ENCODE data around the gene CORIN.

CORIN gene

DNA sequence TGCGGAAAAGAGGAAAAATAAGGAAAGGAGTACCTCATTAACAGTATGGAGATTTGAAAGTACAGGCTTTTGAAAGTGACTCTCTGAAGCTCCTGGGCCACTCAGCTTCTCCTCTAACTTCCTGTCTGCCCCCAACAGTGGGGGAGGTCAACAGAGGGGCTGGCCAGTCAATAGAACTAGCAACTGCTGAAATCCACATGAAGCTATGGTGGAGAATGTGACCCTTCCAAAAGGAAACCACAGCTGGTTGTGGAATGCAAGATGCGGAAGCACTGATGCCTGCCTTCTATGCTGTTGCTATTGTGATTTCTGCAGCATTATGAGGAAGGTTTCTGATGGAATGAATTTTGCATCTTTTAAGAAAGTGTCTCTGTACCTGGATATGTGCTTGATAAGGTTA lies 2.4 kb downstream of the CORIN start:
- no peaks in the 10 kb centered on the region for H3K36me3 ChIP-seq
- no peak for DNase-seq
- H3K4me1 ChIP-seq: peaks cover 0 to 42% (median 20%) of the 10 kb centered on the region in 4 donors
- H3K9me3 ChIP-seq: no peaks in the 10 kb centered on the region
- TF ChIP-seq, protein P1, sequence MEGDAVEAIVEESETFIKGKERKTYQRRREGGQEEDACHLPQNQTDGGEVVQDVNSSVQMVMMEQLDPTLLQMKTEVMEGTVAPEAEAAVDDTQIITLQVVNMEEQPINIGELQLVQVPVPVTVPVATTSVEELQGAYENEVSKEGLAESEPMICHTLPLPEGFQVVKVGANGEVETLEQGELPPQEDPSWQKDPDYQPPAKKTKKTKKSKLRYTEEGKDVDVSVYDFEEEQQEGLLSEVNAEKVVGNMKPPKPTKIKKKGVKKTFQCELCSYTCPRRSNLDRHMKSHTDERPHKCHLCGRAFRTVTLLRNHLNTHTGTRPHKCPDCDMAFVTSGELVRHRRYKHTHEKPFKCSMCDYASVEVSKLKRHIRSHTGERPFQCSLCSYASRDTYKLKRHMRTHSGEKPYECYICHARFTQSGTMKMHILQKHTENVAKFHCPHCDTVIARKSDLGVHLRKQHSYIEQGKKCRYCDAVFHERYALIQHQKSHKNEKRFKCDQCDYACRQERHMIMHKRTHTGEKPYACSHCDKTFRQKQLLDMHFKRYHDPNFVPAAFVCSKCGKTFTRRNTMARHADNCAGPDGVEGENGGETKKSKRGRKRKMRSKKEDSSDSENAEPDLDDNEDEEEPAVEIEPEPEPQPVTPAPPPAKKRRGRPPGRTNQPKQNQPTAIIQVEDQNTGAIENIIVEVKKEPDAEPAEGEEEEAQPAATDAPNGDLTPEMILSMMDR (IDR thresholded peaks at IDR 0.05): no peak
- no peak overlapping the region for H3K4me3 ChIP-seq
- no peak overlapping the region for H3K27ac ChIP-seq
- no peaks in the 10 kb centered on the region for H3K27me3 ChIP-seq
- intact Hi-C loops (cut with DNase I; ENCODE audit: low total_unique reads): loop anchor here (10.0 kb wide), 1 partner anchor 131 kb away; no protein-coding TSS in a partner anchor

DNA sequence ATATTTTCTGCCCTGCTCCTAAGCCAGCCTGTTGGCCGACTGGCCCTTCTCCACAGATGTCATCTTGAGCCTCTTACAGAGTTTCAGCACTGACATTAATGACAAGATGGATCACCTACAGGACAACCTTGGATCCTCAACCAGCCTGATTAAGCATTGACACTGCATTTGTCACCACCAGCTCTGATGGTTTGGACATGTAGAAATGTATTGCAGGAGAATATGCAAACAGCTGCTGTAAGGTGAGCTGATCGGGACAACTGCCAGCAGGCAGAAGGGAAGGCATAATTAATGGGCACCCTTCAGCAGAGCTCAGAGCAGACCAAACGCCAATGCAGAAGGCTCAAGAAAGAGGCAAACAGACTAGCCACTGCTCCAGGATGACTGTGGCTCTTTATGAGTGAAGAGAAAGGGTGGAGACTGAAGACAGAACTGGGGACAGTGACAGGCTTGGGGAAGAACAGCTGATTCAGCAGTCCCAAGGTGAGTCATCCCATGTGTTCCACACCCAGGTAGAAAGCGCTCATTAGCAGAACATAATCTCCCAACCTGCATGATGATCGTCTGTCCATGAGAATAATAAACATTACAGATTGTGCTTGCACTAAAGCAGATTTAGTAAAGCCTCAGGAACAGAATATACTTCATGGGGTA lies 6.7 kb downstream of the CORIN start:
- H3K9me3 ChIP-seq: no peaks in the 10 kb centered on the region
- no peak for DNase-seq
- no peaks in the 10 kb centered on the region for H3K36me3 ChIP-seq
- H3K4me1 ChIP-seq: peaks cover 0 to 12% (median 9%) of the 10 kb centered on the region in 4 donors
- intact Hi-C loops (cut with DNase I; ENCODE audit: low total_unique reads): loop anchor here (10.0 kb wide), 1 partner anchor 126 kb away; no protein-coding TSS in a partner anchor
- TF ChIP-seq, protein P1 (IDR thresholded peaks at IDR 0.05): no peak
- H3K4me3 ChIP-seq: no peak overlapping the region
- no peak overlapping the region for H3K27ac ChIP-seq
- H3K27me3 ChIP-seq: no peaks in the 10 kb centered on the region

GRCh38 chr4:47830265-47831025 lies 7.4 kb downstream of the CORIN start:
- Histone ChIP-seq H3K27ac (no peak overlapping the region), H3K36me3 (no peaks in the 10 kb centered on the region), H3K4me3 (no peak overlapping the region), H3K4me1 (peaks cover 0 to 5% (median 2%) of the 10 kb centered on the region in 4 donors), H3K9me3 (no peaks in the 10 kb centered on the region), H3K27me3 (no peaks in the 10 kb centered on the region)
- TF ChIP-seq, protein P1 (IDR thresholded peaks at IDR 0.05): no peak
- no peak for DNase-seq
- intact Hi-C loops (cut with DNase I; ENCODE audit: low total_unique reads): loop anchor here (10.0 kb wide), 1 partner anchor 126 kb away; no protein-coding TSS in a partner anchor

DNA sequence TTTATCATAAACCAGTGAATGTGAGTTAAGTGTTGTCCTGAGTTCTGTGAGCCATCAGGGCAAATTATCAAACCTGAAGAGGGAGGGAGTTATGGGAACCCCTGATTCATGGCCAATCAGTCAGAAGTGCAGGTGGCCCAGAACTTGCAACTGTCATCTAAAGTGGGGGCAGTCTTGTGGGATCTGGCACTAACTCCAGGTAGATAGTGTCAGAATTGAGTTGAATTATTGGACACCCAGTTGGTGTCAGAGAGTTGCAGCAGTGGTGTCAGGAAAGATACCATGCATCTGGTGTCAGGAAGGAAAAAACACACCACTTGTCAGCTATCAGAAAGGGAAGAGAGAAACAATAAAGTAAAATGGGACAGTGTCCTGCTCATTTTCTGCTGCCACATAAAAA lies 8.4 kb downstream of the CORIN start:
- Histone ChIP-seq H3K27me3 (no peaks in the 10 kb centered on the region), H3K4me1 (no peaks in the 10 kb centered on the region), H3K9me3 (no peaks in the 10 kb centered on the region), H3K27ac (no peak overlapping the region), H3K36me3 (no peaks in the 10 kb centered on the region), H3K4me3 (no peak overlapping the region)
- TF ChIP-seq, protein P1 (IDR thresholded peaks at IDR 0.05): no peak
- intact Hi-C loops (cut with DNase I; ENCODE audit: low total_unique reads): no loop called here
- no peak for DNase-seq

GRCh38 chr4:47827343-47828047 lies 10.4 kb downstream of the CORIN start:
- Histone ChIP-seq H3K9me3 (no peaks in the 10 kb centered on the region), H3K27me3 (no peaks in the 10 kb centered on the region), H3K36me3 (no peaks in the 10 kb centered on the region), H3K4me3 (no peak overlapping the region), H3K27ac (no peak overlapping the region), H3K4me1 (no peaks in the 10 kb centered on the region)
- intact Hi-C loops (cut with DNase I; ENCODE audit: low total_unique reads): no loop called here
- TF ChIP-seq, protein P1 (IDR thresholded peaks at IDR 0.05): no peak
- DNase-seq: no peak
